Measurements from ENCODE around the gene RAB27A. TPM values are rescaled to one million over a fixed set of nuclear protein-coding genes. Genes with fewer than 3 reads are reported as not detected.

The RAB27A gene
- total and polyA plus RNA-seq, 10 of the 15 experiments (the other 5 are each of a cell fraction or from before 2014, with no cell fraction given), result 13.3 to 139 (median 35.2) TPM

DNA sequence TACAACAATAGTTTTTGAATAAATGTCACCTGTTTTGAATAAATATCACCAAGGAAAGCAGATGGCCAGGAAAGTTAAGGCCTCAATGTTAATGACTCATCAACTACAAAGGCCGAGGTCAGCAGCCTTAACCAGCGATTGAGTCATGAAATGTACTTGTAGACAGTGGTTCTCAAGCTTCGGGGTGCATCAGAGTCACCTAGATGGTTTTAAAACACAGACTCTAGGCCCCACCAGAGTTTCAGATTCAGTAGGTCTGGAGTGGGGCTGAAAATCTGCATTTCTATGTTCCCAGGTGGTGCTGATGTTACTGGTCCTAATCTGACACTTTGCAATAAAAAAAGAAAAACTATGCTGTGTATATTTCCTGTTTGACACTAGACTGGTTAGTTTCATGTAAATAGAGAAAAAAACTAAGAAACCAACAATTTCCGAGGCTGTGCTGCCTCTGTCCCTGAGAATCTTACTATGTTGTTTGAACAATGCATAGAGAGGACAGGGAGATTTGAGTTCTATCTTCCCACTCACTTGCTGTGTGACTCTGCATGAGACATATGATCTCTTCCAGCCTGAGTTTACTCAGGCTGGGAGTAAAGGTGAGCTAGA, 9.8 kb downstream of the RAB27A start (continued):
- TF ChIP-seq, protein P1, sequence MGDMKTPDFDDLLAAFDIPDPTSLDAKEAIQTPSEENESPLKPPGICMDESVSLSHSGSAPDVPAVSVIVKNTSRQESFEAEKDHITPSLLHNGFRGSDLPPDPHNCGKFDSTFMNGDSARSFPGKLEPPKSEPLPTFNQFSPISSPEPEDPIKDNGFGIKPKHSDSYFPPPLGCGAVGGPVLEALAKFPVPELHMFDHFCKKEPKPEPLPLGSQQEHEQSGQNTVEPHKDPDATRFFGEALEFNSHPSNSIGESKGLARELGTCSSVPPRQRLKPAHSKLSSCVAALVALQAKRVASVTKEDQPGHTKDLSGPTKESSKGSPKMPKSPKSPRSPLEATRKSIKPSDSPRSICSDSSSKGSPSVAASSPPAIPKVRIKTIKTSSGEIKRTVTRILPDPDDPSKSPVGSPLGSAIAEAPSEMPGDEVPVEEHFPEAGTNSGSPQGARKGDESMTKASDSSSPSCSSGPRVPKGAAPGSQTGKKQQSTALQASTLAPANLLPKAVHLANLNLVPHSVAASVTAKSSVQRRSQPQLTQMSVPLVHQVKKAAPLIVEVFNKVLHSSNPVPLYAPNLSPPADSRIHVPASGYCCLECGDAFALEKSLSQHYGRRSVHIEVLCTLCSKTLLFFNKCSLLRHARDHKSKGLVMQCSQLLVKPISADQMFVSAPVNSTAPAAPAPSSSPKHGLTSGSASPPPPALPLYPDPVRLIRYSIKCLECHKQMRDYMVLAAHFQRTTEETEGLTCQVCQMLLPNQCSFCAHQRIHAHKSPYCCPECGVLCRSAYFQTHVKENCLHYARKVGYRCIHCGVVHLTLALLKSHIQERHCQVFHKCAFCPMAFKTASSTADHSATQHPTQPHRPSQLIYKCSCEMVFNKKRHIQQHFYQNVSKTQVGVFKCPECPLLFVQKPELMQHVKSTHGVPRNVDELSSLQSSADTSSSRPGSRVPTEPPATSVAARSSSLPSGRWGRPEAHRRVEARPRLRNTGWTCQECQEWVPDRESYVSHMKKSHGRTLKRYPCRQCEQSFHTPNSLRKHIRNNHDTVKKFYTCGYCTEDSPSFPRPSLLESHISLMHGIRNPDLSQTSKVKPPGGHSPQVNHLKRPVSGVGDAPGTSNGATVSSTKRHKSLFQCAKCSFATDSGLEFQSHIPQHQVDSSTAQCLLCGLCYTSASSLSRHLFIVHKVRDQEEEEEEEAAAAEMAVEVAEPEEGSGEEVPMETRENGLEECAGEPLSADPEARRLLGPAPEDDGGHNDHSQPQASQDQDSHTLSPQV (IDR thresholded peaks at IDR 0.05), result no peak
- no peak for TF ChIP-seq SUPT20H (IDR thresholded peaks at IDR 0.05; ENCODE audit: borderline replicate concordance, control insufficient read depth, low read depth, low read length)
- peak; percentile 26; the same call in 1 of the 2 replicates for TF ChIP-seq RAD21 (IDR thresholded peaks at IDR 0.05; ENCODE audit: insufficient read depth, low read depth, low read length)
- TF ChIP-seq NFYA (IDR thresholded peaks at IDR 0.05; ENCODE audit: borderline replicate concordance, low read depth, low read length), result no peak
- TF ChIP-seq MEF2A (IDR thresholded peaks at IDR 0.05; ENCODE audit: insufficient read depth, low read depth, low read length), result peak; percentile 68; the same call in 1 of the 2 replicates
- TF ChIP-seq SPI1 (IDR thresholded peaks at IDR 0.05; ENCODE audit: borderline replicate concordance, insufficient read depth, low read depth, low read length), result no peak
- TF ChIP-seq FOS (IDR thresholded peaks at IDR 0.05; ENCODE audit: borderline replicate concordance, extremely low read depth, insufficient read length), result no peak
- TF ChIP-seq SIX5 (IDR thresholded peaks at IDR 0.05; ENCODE audit: low read depth, low read length, severe bottlenecking), result no peak
- peak; percentile 19; the same call in 1 of the 2 replicates for TF ChIP-seq SMARCA5 (IDR thresholded peaks at IDR 0.05)
- peak; percentile 83 for TF ChIP-seq JUNB (IDR thresholded peaks at IDR 0.05)
- TF ChIP-seq PML (IDR thresholded peaks at IDR 0.05; ENCODE audit: low read length), result peak; percentile 74
- TF ChIP-seq, protein P2, sequence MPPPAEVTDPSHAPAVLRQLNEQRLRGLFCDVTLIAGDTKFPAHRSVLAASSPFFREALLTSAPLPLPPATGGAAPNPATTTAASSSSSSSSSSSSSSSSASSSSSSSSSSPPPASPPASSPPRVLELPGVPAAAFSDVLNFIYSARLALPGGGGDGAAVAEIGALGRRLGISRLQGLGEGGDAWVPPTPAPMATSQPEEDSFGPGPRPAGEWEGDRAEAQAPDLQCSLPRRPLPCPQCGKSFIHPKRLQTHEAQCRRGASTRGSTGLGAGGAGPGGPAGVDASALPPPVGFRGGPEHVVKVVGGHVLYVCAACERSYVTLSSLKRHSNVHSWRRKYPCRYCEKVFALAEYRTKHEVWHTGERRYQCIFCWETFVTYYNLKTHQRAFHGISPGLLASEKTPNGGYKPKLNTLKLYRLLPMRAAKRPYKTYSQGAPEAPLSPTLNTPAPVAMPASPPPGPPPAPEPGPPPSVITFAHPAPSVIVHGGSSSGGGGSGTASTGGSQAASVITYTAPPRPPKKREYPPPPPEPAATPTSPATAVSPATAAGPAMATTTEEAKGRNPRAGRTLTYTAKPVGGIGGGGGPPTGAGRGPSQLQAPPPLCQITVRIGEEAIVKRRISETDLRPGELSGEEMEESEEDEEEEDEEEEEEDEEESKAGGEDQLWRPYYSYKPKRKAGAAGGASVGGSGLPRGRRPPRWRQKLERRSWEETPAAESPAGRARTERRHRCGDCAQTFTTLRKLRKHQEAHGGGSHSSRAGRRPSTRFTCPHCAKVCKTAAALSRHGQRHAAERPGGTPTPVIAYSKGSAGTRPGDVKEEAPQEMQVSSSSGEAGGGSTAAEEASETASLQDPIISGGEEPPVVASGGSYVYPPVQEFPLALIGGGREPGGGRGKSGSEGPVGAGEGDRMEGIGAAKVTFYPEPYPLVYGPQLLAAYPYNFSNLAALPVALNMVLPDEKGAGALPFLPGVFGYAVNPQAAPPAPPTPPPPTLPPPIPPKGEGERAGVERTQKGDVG (CRISPR knock-in tag; IDR thresholded peaks at IDR 0.05), result no peak
- no peak for TF ChIP-seq ZZZ3 (IDR thresholded peaks at IDR 0.05; ENCODE audit: control insufficient read depth, insufficient read length, low read depth)
- TF ChIP-seq POU2F2 (IDR thresholded peaks at IDR 0.05; ENCODE audit: borderline replicate concordance, low read depth, low read length), result peak; percentile 83
- no peak for TF ChIP-seq TAF1 (IDR thresholded peaks at IDR 0.05; ENCODE audit: borderline replicate concordance, low read depth, low read length)
- TF ChIP-seq, protein P3, sequence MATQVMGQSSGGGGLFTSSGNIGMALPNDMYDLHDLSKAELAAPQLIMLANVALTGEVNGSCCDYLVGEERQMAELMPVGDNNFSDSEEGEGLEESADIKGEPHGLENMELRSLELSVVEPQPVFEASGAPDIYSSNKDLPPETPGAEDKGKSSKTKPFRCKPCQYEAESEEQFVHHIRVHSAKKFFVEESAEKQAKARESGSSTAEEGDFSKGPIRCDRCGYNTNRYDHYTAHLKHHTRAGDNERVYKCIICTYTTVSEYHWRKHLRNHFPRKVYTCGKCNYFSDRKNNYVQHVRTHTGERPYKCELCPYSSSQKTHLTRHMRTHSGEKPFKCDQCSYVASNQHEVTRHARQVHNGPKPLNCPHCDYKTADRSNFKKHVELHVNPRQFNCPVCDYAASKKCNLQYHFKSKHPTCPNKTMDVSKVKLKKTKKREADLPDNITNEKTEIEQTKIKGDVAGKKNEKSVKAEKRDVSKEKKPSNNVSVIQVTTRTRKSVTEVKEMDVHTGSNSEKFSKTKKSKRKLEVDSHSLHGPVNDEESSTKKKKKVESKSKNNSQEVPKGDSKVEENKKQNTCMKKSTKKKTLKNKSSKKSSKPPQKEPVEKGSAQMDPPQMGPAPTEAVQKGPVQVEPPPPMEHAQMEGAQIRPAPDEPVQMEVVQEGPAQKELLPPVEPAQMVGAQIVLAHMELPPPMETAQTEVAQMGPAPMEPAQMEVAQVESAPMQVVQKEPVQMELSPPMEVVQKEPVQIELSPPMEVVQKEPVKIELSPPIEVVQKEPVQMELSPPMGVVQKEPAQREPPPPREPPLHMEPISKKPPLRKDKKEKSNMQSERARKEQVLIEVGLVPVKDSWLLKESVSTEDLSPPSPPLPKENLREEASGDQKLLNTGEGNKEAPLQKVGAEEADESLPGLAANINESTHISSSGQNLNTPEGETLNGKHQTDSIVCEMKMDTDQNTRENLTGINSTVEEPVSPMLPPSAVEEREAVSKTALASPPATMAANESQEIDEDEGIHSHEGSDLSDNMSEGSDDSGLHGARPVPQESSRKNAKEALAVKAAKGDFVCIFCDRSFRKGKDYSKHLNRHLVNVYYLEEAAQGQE (IDR thresholded peaks at IDR 0.05; ENCODE audit: low read depth, low read length), result no peak
- TF ChIP-seq FOXK2 (IDR thresholded peaks at IDR 0.05), result no peak
- 0 out of 2 replicates have a peak, but pooled peaks have one; percentile 57 for TF ChIP-seq SMAD5 (IDR thresholded peaks at IDR 0.05; ENCODE audit: low read depth)
